ENCODE data around the gene MYO16.

- TF ChIP-seq ZNF274 (IDR thresholded peaks at IDR 0.05; ENCODE audit: low read depth, low read length) (no peak), SUZ12 (IDR thresholded peaks at IDR 0.05; ENCODE audit: extremely low read depth, insufficient read depth, insufficient read length) (no peak), YY1 (IDR thresholded peaks at IDR 0.05; ENCODE audit: insufficient read depth, insufficient read length) (no peak)
Measured at GRCh38 chr13:108830916-108831315, 201.5 kb downstream of the MYO16 start.
